ENCODE measurements around the gene SVIL.

- TF ChIP-seq RAD21 (IDR thresholded peaks at IDR 0.05; ENCODE audit: low read depth) (no peak), TAF1 (IDR thresholded peaks at IDR 0.05; ENCODE audit: low read depth) (no peak), REST (IDR thresholded peaks at IDR 0.05; ENCODE audit: low read depth) (no peak), EP300 (IDR thresholded peaks at IDR 0.05; ENCODE audit: borderline replicate concordance) (no peak), YY1 (IDR thresholded peaks at IDR 0.05; ENCODE audit: low read depth) (no peak), MAX (IDR thresholded peaks at IDR 0.05) (no peak), CREB1 (IDR thresholded peaks at IDR 0.05; ENCODE audit: low read depth) (no peak), TCF12 (IDR thresholded peaks at IDR 0.05; ENCODE audit: low read depth) (no peak), NFIC (IDR thresholded peaks at IDR 0.05) (no peak), CEBPB (IDR thresholded peaks at IDR 0.05) (no peak), TEAD4 (IDR thresholded peaks at IDR 0.05) (no peak)
Observed at GRCh38 chr10:29642990-29643389, 8.2 kb upstream of the SVIL start.
